GM21526 (cell line): ENCODE results near the gene PCK2.
"Not testable (repeated sequence)": the region's sequence is repeated elsewhere in the genome, so short reads cannot be mapped to it uniquely, and the experiment has no call there.

Experiments
- ATAC-seq: cut with Tn5 transposase; IDR thresholded peaks from one replicate; pipeline ENCODE4 v1.9.1; 2021; ENCODE audit warnings: moderate library complexity; ENCODE audit not compliant: unreplicated experiment, low FRiP score

The PCK2 gene

GRCh38 chr14:24093207-24093900 lies 757 bp upstream of the PCK2 start:
- ATAC-seq, result no peak

GRCh38 chr14:24094841-24095270 lies 745 bp downstream of the PCK2 start:
- no peak for ATAC-seq

GRCh38 chr14:24095271-24096068 lies 1.4 kb downstream of the PCK2 start:
- peak; percentile 45 for ATAC-seq

- no peak for ATAC-seq
Measured at GRCh38 chr14:24096545-24097181, 2.6 kb downstream of the PCK2 start.

- no peak for ATAC-seq
Measured at GRCh38 chr14:24098229-24098926, 4.3 kb downstream of the PCK2 start.

- no peak for ATAC-seq
Measured at GRCh38 chr14:24098927-24099813, 5.1 kb downstream of the PCK2 start.

GRCh38 chr14:24100197-24100981 lies 6.3 kb downstream of the PCK2 start:
- ATAC-seq, result no peak

- no peak for ATAC-seq
Measured at GRCh38 chr14:24100982-24101494, 6.9 kb downstream of the PCK2 start.

- ATAC-seq, result no peak
Measured at GRCh38 chr14:24102357-24103048, 8.4 kb downstream of the PCK2 start.

GRCh38 chr14:24103451-24103850 lies 9.3 kb downstream of the PCK2 start:
- ATAC-seq, result no peak

GRCh38 chr14:24105609-24106239 lies 11.6 kb downstream of the PCK2 start:
- not testable (repeated sequence) for ATAC-seq

GRCh38 chr14:24106672-24107271 lies 12.7 kb downstream of the PCK2 start:
- ATAC-seq, result no peak

- no peak for ATAC-seq
Measured at GRCh38 chr14:24108336-24108874, 14.3 kb downstream of the PCK2 start.

GRCh38 chr14:24110060-24110459 lies 15.9 kb downstream of the PCK2 start:
- ATAC-seq, result no peak

GRCh38 chr14:24110523-24110922 lies 16.4 kb downstream of the PCK2 start:
- ATAC-seq, result no peak

GRCh38 chr14:24113379-24113800 lies 19.3 kb downstream of the PCK2 start:
- ATAC-seq, result no peak
